HepG2 (cell line): ENCODE data around the gene ACP2. TPM values are rescaled to one million over a fixed set of nuclear protein-coding genes. Genes with fewer than 3 reads are reported as not detected.

Experiments used
- ATAC-seq: fragments of 200-7000 bp; cut with Tn5 transposase; 3 replicates; pipeline ENCODE4 v1.9.1; 2020; ENCODE audit warnings: mild to moderate bottlenecking, moderate library complexity
- BruUV-seq: library from RNA; stranded (reverse); fragments of 400-500 nt; replicated peaks from 2 replicates; lab custom pipeline; 2021; lab: Mats Ljungman, UMichigan
- CTCF ChIA-PET: fragments of 300-600 bp; formaldehyde crosslinking; extraction: SDS; loops from one replicate; lab custom pipeline; 2021; ENCODE audit warnings: low total read pairs, inconsistent platforms, low intra/inter-chr PET ratio; lab: Yijun Ruan, JAX
- POLR2A ChIA-PET: fragments of 350-600 bp; sonication (Branson Sonifier 250); formaldehyde crosslinking; loops from one replicate; lab custom pipeline; 2020; ENCODE audit warnings: antibody characterized with exemption, inconsistent platforms; lab: Yijun Ruan, JAX
- DNase-seq: peaks from one replicate; pipeline ENCODE4 v3.0.0-alpha.2; 2015; ENCODE audit warnings: low spot score
- FAIRE-seq: peaks from 3 replicates; lab custom pipeline; 2011; peaks lifted over from hg19 to GRCh38; lab: Jason Lieb, UNC
- H2AFZ ChIP-seq: one replicate; pipeline ENCODE4 v1.6.1; 2011; ENCODE audit warnings: low read length, inconsistent platforms
- H3K27ac ChIP-seq: fragments of 300-600 bp; 3 replicates; pipeline ENCODE4 v1.8.0; 2011; ENCODE audit warnings: mixed run types, mild to moderate bottlenecking, mixed read lengths, low read length, inconsistent platforms; ENCODE audit not compliant: insufficient read depth; ENCODE audit errors: extremely low read length
- H3K27me3 ChIP-seq, 2 experiments: fragments of 200-600 bp in 1 of 2; 2 replicates in 1 of 2; 3 replicates in 1 of 2; pipeline versions ENCODE4 v1.6.0 to v1.8.0; 2011; ENCODE audit warnings: low read length in 2 of 2, mild to moderate bottlenecking in 2 of 2, moderate library complexity in 2 of 2, inconsistent platforms in 1 of 2; ENCODE audit not compliant: insufficient read depth in 2 of 2, control insufficient read depth in 1 of 2
- H3K36me3 ChIP-seq, 2 experiments: fragments of 200-600 bp in 1 of 2; replicated peaks in 1 of 2; 2 replicates in 1 of 2; 3 replicates in 1 of 2; pipeline versions ENCODE4 v1.5.1 to v1.8.0; 2011; ENCODE audit warnings: low read length in 2 of 2, inconsistent platforms in 1 of 2; ENCODE audit not compliant: insufficient read depth in 2 of 2, control insufficient read depth in 1 of 2
- H3K4me1 ChIP-seq: 2 replicates; pipeline ENCODE4 v1.5.1; 2012; ENCODE audit warnings: low read length, inconsistent platforms; ENCODE audit not compliant: insufficient read depth
- H3K4me2 ChIP-seq: 2 replicates; pipeline ENCODE4 v1.6.0; 2011; ENCODE audit warnings: low read depth, low read length, inconsistent platforms
- H3K4me3 ChIP-seq, 3 experiments: fragments of 200-600 bp in 1 of 3; sonication (generic), shearing (Covaris generic) in 1 of 3; replicated peaks in 1 of 3; 2 replicates each; pipeline ENCODE4 v1.5.1; 2011 to 2016; ENCODE audit warnings: low read length in 3 of 3, inconsistent platforms in 2 of 3, low read depth in 2 of 3, mild to moderate bottlenecking in 2 of 3, control low read depth in 1 of 3, mixed read lengths in 1 of 3; ENCODE audit not compliant: insufficient read depth in 1 of 3
- H3K79me2 ChIP-seq: one replicate; pipeline ENCODE4 v1.6.1; 2011; ENCODE audit warnings: low read length, inconsistent platforms; ENCODE audit not compliant: insufficient read depth
- H3K9ac ChIP-seq: 2 replicates; pipeline ENCODE4 v1.6.0; 2011; ENCODE audit warnings: mild to moderate bottlenecking, low read depth, low read length, inconsistent platforms; ENCODE audit not compliant: insufficient read depth
- H3K9me3 ChIP-seq: 2 replicates; pipeline ENCODE4 v1.5.1; 2012; ENCODE audit warnings: mild to moderate bottlenecking, low read length
- H4K20me1 ChIP-seq: 2 replicates; pipeline ENCODE4 v1.6.0; 2011; ENCODE audit warnings: inconsistent platforms, mild to moderate bottlenecking, low read length, moderate library complexity; ENCODE audit not compliant: insufficient read depth
- MAFF ChIP-seq: IDR thresholded peaks from 2 replicates; pipeline ENCODE4 v1.6.1; 2011; ENCODE audit warnings: low read depth, low read length, improper control_type of control experiment
- MAFK ChIP-seq, 2 experiments: IDR thresholded peaks in 1 of 2; conservative IDR thresholded peaks in 1 of 2; 2 replicates each; pipeline ENCODE4 v1.6.1; 2011; ENCODE audit warnings: improper control_type of control experiment in 2 of 2, low read length in 2 of 2
- ZBTB38 ChIP-seq: sonication (generic); formaldehyde crosslinking; IDR thresholded peaks from 2 replicates; pipeline ENCODE4 v1.5.1; 2020; ENCODE audit warnings: mild to moderate bottlenecking, missing genetic modification reagents
- WGBS: methylation state at CpG from one replicate; pipeline ENCODE4 v1.1.6; 2017; ENCODE audit warnings: low lambda C conversion rate; 5-methylcytosine and 5-hydroxymethylcytosine counted together
- in situ Hi-C: cut with HindIII; loops from 2 replicates; pipeline ENCODE4 v1.10.0; 2017; ENCODE audit warnings: low pct_unique_long_range_greater_than_20kb; ENCODE audit not compliant: extremely low pct_ligation_motif_present
- intact Hi-C: fragments of 100-400 bp; cut with micrococcal nuclease; formaldehyde crosslinking; loops from one replicate; pipeline ENCODE4 v1.10.0; 2022; ENCODE audit not compliant: unreplicated experiment
- polyA plus RNA-seq, 8 experiments: library from polyadenylated mRNA; depleted of rRNA in 3 of 8; stranded (reverse) in 7 of 8; unstranded in 1 of 8; fragments of >200 nt; fragmentation: Illumina TruSeq in 4 of 8; extraction: Trizol in 4 of 8; gene quantifications; 2 replicates each; pipeline versions ENCODE4 v1.2.1 to v1.2.3, GENCODE V29; 2011 to 2016; ENCODE audit warnings: low read depth in 4 of 8, missing spikeins in 1 of 8, mixed read lengths in 1 of 8; ENCODE audit not compliant: insufficient read depth in 1 of 8
- total RNA-seq, 5 experiments: library from RNA; depleted of rRNA; stranded (reverse); fragments of >200 nt; fragmentation: Illumina TruSeq; extraction: Trizol; gene quantifications; 2 replicates each; pipeline ENCODE4 v1.2.3, GENCODE V29; 2016; ENCODE audit warnings: low read depth in 1 of 5
- TF ChIP-seq, protein P1 (sequence below): sonication (generic); formaldehyde crosslinking; IDR thresholded peaks from 2 replicates; pipeline ENCODE4 v1.5.0; 2020; ENCODE audit warnings: missing genetic modification reagents

The ACP2 gene
- total and polyA plus RNA-seq, 2 of the 13 experiments (the other 11 are each of a cell fraction or from before 2014, with no cell fraction given), result 17.7 to 20.2 TPM

DNA sequence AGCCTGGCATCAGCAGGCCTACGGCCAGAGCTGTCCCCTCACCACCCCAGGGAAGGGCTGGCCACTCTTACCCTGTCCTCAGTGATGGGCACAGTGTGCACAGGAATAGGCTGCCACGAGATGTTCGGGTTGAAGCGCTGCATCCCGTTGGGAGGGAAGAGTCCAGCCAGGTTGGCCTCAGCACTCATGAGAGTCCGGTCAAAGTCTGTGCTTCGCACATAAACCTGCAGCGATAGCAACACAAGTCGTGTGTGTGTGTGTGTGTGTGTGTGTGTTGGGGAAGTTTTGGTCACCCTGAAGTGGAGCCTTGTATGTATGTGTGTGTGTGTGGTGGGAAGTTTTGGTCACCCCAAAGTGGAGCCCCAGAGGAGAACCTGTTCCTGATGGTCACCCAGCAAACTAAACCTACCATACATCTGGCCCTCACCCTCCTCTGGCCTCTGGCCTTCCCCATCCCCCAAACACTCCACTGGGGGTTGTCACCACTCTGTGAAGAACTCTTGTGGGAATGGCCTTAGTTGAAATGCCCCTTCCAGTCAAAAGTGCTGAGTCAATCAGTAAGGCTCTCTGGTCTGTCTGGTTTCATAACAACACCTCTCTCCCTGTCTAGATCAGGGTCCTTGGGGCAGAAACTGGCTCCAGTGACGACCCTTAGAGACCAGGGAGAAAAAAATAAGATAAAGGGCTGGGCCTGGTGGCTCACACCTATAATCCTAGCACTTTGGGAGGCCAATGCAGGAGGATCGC, 2.8 kb downstream of the ACP2 start:
- DNase-seq (no peak), ATAC-seq (no peak), FAIRE-seq (no peak)
- H3K4me1 ChIP-seq, result peaks cover 54% of the 10 kb centered on the region
- no peak overlapping the region for H3K4me3 ChIP-seq
- TF ChIP-seq MAFK (conservative IDR thresholded peaks at IDR 0.05 in 1 of 2, IDR thresholded peaks at IDR 0.05 in 1 of 2; ENCODE audit: low read length in 2 of 2), result peak; percentile 48 to 63; a peak in 3 of 4 replicates
- TF ChIP-seq ZBTB38, result 0 out of 2 replicates have a peak, but pooled peaks have one; percentile 35
- TF ChIP-seq MAFF, result peak; percentile 38; the same call in 1 of the 2 replicates
- TF ChIP-seq, protein P1, sequence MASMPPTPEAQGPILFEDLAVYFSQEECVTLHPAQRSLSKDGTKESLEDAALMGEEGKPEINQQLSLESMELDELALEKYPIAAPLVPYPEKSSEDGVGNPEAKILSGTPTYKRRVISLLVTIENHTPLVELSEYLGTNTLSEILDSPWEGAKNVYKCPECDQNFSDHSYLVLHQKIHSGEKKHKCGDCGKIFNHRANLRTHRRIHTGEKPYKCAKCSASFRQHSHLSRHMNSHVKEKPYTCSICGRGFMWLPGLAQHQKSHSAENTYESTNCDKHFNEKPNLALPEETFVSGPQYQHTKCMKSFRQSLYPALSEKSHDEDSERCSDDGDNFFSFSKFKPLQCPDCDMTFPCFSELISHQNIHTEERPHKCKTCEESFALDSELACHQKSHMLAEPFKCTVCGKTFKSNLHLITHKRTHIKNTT (CRISPR knock-in tag), result no peak
- H2AFZ ChIP-seq, result no peak overlapping the region
- BruUV-seq, result no TSS peak
- 91% methylated on average over 11 of the region's 11 CpGs for WGBS
- ChIA-PET CTCF (no interaction called here), POLR2A (interaction anchor here (1.1 to 4.1 kb wide), 4 partner anchors 10 to 68 kb away, joined by 3 to 106 read pairs (median 4); partner anchors contain the start of gene NR1H3)
- H3K9me3 ChIP-seq, result no peaks in the 10 kb centered on the region
- peaks cover 19 to 27% of the 10 kb centered on the region in 2 experiments; a peak in 4 of 5 replicates for H3K36me3 ChIP-seq
- no peak overlapping the region for H3K4me2 ChIP-seq
- no peak overlapping the region for H3K27ac ChIP-seq
- H3K79me2 ChIP-seq, result peaks cover 29% of the 10 kb centered on the region
- intact Hi-C loops, result no loop called here
- no peak overlapping the region for H3K9ac ChIP-seq
- in situ Hi-C loops, result loop anchor here (5.0 kb wide), 1 partner anchor 68 kb away; the partner anchor contains the start of gene ARFGAP2
- no peaks in the 10 kb centered on the region for H4K20me1 ChIP-seq
- no peaks in the 10 kb centered on the region; a peak in 1 of 5 replicates for H3K27me3 ChIP-seq
